Measurements from ENCODE around the gene ARL15. TPM values are rescaled to one million over a fixed set of nuclear protein-coding genes. Genes with fewer than 3 reads are reported as not detected.

The ARL15 gene
- total and polyA plus RNA-seq, 9 of the 15 experiments (the other 6 are each of a cell fraction or from before 2014, with no cell fraction given), result 18.5 to 80.4 (median 57.0) TPM

GRCh38 chr5:53956632-53957031, 353.7 kb downstream of the ARL15 start (continued):
- TF ChIP-seq CLOCK (CRISPR knock-in tag; IDR thresholded peaks at IDR 0.05; ENCODE audit: borderline replicate concordance) (no peak), DDX20 (tag; IDR thresholded peaks at IDR 0.05; ENCODE audit: low read depth) (no peak), POLR2AphosphoS2 (IDR thresholded peaks at IDR 0.05; ENCODE audit: low read length) (no peak), ZNF175 (CRISPR knock-in tag; IDR thresholded peaks at IDR 0.05; ENCODE audit: low read depth) (no peak), MBD1 (CRISPR knock-in tag; IDR thresholded peaks at IDR 0.05) (no peak), TFAM (CRISPR knock-in tag; conservative IDR thresholded peaks at IDR 0.05) (no peak), BACH1 (tag; IDR thresholded peaks at IDR 0.05) (no peak), TRIM28 (IDR thresholded peaks at IDR 0.05) (peak; percentile 78; the same call in 1 of the 2 replicates), RNF219 (CRISPR knock-in tag; IDR thresholded peaks at IDR 0.05) (no peak)
- TF ChIP-seq, protein P1, sequence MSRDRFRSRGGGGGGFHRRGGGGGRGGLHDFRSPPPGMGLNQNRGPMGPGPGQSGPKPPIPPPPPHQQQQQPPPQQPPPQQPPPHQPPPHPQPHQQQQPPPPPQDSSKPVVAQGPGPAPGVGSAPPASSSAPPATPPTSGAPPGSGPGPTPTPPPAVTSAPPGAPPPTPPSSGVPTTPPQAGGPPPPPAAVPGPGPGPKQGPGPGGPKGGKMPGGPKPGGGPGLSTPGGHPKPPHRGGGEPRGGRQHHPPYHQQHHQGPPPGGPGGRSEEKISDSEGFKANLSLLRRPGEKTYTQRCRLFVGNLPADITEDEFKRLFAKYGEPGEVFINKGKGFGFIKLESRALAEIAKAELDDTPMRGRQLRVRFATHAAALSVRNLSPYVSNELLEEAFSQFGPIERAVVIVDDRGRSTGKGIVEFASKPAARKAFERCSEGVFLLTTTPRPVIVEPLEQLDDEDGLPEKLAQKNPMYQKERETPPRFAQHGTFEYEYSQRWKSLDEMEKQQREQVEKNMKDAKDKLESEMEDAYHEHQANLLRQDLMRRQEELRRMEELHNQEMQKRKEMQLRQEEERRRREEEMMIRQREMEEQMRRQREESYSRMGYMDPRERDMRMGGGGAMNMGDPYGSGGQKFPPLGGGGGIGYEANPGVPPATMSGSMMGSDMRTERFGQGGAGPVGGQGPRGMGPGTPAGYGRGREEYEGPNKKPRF (IDR thresholded peaks at IDR 0.05; ENCODE audit: low read depth, low read length), result no peak
- TF ChIP-seq, protein P2, sequence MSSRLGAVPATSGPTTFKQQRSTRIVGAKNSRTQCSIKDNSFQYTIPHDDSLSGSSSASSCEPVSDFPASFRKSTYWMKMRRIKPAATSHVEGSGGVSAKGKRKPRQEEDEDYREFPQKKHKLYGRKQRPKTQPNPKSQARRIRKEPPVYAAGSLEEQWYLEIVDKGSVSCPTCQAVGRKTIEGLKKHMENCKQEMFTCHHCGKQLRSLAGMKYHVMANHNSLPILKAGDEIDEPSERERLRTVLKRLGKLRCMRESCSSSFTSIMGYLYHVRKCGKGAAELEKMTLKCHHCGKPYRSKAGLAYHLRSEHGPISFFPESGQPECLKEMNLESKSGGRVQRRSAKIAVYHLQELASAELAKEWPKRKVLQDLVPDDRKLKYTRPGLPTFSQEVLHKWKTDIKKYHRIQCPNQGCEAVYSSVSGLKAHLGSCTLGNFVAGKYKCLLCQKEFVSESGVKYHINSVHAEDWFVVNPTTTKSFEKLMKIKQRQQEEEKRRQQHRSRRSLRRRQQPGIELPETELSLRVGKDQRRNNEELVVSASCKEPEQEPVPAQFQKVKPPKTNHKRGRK (tag; IDR thresholded peaks at IDR 0.05), result 0 out of 2 replicates have a peak, but pooled peaks have one; percentile 41

All from K562 (cell line).